Osteoblast (primary cell): ENCODE data around the gene EVA1C. TPM values are rescaled to one million over a fixed set of nuclear protein-coding genes. Genes with fewer than 3 reads are reported as not detected.

Source experiments
- DNase-seq: peaks from one replicate; pipeline ENCODE4 v3.0.0; 2011; ENCODE audit warnings: low spot score, mixed read lengths; ENCODE audit not compliant: insufficient read length; ENCODE audit errors: missing footprints
- H2AFZ ChIP-seq: 2 replicates; pipeline ENCODE4 v1.6.0; 2011; ENCODE audit warnings: mild to moderate bottlenecking, low read length
- H3K27ac ChIP-seq: 2 replicates; pipeline ENCODE4 v1.5.1; 2011; ENCODE audit warnings: mild to moderate bottlenecking, low read depth, low read length, moderate library complexity
- H3K27me3 ChIP-seq: 2 replicates; pipeline ENCODE4 v1.6.0; 2012; ENCODE audit warnings: mild to moderate bottlenecking, control low read depth, inconsistent platforms, low read length, moderate library complexity; ENCODE audit not compliant: insufficient read depth
- H3K36me3 ChIP-seq: 2 replicates; pipeline ENCODE4 v1.5.1; 2011; ENCODE audit warnings: mild to moderate bottlenecking, low read length, control low read depth, moderate library complexity; ENCODE audit not compliant: insufficient read depth
- H3K4me1 ChIP-seq: 2 replicates; pipeline ENCODE4 v1.5.1; 2011; ENCODE audit warnings: mild to moderate bottlenecking, low read length, control low read depth, moderate library complexity; ENCODE audit not compliant: insufficient read depth
- H3K4me2 ChIP-seq: 2 replicates; pipeline ENCODE4 v1.6.0; 2011; ENCODE audit warnings: mild to moderate bottlenecking, low read length; ENCODE audit not compliant: insufficient read depth
- H3K4me3 ChIP-seq: fragments of 200-600 bp; sonication (generic); 3 replicates; pipeline ENCODE4 v1.5.1; 2012; ENCODE audit warnings: mild to moderate bottlenecking, low read length, inconsistent platforms; ENCODE audit not compliant: insufficient read depth
- H3K79me2 ChIP-seq: 2 replicates; pipeline ENCODE4 v1.6.0; 2012; ENCODE audit warnings: mild to moderate bottlenecking, low read length, control low read depth, inconsistent platforms; ENCODE audit not compliant: insufficient read depth
- H3K9me3 ChIP-seq: 2 replicates; pipeline ENCODE4 v1.5.1; 2011; ENCODE audit warnings: low read depth, low read length, control low read depth
- H4K20me1 ChIP-seq: 2 replicates; pipeline ENCODE4 v1.6.0; 2012; ENCODE audit warnings: mild to moderate bottlenecking, low read length, control low read depth; ENCODE audit not compliant: insufficient read depth
- total RNA-seq: library from RNA; depleted of rRNA; stranded (reverse); fragments of >200 nt; gene quantifications from 2 replicates; pipeline ENCODE4 v1.2.3, GENCODE V29; 2012
- TF ChIP-seq, protein P1 (sequence below): IDR thresholded peaks from 2 replicates; pipeline ENCODE4 v1.5.1; 2011; ENCODE audit warnings: mild to moderate bottlenecking, low read depth, low read length, moderate library complexity; ENCODE audit errors: extremely low read depth

Gene EVA1C
- total RNA-seq, 1 donor: 8.0 TPM

DNA sequence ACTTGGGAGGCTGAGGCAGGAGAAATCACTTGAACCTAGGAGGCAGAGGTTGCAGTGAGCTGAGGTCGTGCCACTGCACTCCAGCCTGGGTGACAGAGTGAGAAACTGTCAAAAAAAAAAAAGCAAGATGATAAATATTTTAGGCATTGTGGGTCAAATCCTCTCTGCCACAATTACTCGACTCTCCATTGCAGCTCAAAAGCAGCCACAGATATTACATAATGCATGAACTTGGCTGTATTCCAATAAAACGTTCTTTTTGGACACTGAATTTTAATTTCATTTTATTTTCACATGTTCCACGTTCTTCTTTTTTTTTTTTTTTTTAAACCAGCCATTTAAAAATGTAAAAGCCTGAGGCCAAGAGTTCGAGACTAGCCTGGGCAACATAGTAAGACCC lies 103.4 kb downstream of the EVA1C start:
- Histone ChIP-seq H2AFZ (no peak overlapping the region), H3K27me3 (no peaks in the 10 kb centered on the region), H3K9me3 (no peaks in the 10 kb centered on the region), H3K79me2 (no peaks in the 10 kb centered on the region), H3K4me3 (no peak overlapping the region), H3K4me2 (no peak overlapping the region), H4K20me1 (no peaks in the 10 kb centered on the region), H3K4me1 (peaks cover 15% of the 10 kb centered on the region), H3K36me3 (peaks cover 9% of the 10 kb centered on the region), H3K27ac (peak overlapping the region; percentile 99)
- DNase-seq: no peak
- TF ChIP-seq, protein P1, sequence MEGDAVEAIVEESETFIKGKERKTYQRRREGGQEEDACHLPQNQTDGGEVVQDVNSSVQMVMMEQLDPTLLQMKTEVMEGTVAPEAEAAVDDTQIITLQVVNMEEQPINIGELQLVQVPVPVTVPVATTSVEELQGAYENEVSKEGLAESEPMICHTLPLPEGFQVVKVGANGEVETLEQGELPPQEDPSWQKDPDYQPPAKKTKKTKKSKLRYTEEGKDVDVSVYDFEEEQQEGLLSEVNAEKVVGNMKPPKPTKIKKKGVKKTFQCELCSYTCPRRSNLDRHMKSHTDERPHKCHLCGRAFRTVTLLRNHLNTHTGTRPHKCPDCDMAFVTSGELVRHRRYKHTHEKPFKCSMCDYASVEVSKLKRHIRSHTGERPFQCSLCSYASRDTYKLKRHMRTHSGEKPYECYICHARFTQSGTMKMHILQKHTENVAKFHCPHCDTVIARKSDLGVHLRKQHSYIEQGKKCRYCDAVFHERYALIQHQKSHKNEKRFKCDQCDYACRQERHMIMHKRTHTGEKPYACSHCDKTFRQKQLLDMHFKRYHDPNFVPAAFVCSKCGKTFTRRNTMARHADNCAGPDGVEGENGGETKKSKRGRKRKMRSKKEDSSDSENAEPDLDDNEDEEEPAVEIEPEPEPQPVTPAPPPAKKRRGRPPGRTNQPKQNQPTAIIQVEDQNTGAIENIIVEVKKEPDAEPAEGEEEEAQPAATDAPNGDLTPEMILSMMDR: no peak

DNA sequence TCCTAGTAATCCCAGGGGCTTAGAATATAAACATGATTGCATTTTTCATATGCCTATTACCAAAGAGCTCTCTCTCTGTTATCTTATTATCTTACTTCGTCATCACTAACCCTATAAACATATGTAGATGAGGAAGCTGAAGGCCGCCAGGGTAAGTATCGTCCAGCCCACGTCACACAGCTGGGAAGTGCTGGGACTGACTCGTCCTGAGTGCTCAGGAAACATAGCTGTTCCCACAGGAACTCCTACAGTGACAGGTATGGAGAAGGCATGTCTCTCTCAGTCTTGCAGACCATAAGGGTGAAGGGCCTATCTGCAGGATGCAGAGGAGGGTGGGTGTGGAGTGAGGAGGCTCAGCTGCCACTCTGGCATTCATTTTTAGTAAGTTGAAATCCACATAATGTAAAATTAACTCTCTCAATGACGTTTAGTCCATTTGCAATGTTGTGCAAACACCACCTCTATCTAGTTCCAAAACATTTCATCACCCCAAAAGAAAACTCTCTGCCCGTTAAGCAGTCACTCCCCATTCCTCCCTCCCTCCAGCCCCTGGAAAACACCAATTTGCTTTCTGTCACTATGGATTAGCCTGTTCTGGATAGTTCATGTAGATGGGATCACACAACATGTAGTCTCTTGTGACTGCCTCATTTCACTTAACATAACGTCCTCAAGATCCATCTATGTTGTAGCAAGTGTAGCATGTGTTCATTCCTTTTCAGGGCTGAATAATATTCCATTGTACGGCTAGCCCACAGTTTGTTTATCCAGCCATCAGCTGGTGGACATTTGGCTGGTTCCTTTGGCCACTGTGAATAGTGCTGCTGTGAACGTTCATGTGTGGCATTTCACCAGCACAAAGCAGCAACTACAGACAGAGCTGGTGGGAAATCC lies 104.5 kb downstream of the EVA1C start:
- TF ChIP-seq, protein P1: no peak
- H3K4me2 ChIP-seq: peak overlapping the region; percentile 63
- no peak overlapping the region for H2AFZ ChIP-seq
- H3K9me3 ChIP-seq: no peaks in the 10 kb centered on the region
- no peaks in the 10 kb centered on the region for H4K20me1 ChIP-seq
- H3K36me3 ChIP-seq: peaks cover 8% of the 10 kb centered on the region
- no peaks in the 10 kb centered on the region for H3K79me2 ChIP-seq
- DNase-seq: peak; percentile 90
- H3K4me1 ChIP-seq: peaks cover 25% of the 10 kb centered on the region
- no peaks in the 10 kb centered on the region for H3K27me3 ChIP-seq
- H3K27ac ChIP-seq: peak overlapping the region; percentile 99
- no peak overlapping the region for H3K4me3 ChIP-seq

DNA sequence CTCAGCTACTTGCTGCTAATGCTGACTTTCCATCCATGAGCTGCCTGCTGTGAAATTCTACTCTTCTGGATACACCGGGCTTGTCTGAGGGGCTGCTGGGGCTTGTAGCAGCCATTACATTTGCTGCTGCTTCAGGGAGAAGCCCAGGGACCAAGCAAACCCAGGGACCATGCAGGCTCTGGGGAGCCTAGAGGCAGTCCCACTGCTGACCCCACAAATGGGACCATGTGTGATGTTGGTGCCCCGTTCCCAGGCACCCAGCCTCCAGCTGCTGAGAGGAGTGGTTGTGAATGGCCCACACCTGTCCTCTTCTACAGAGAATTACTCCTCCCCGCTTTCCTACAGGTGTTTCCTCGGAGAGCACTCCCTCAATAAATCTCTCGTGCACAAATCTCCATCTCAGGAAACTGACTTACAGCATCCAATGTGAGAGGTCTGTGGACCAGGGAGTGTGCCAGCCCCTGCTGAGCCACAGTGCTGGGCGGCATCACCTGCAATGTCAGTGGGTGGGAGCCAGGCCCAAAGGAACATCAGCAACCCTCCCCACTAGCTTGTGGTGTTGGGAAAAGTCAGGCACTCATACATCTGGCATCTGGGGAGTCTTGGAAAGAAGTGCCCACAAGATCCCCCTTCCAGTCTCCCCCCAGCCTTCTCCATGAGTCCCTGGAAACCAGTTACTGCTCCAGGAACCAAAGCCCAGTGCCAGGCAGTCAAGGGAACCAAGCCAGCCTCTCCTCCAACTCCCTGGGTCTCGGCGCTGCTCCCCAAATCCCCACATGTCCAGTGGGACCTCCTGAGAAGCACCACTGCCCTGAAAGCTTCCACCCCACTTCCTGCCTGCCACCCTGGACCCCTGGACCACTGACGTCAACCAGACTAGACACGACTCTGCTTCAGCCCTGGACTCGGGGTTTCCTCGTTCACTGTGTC lies 107.7 kb downstream of the EVA1C start:
- no peaks in the 10 kb centered on the region for H4K20me1 ChIP-seq
- H3K27me3 ChIP-seq: no peaks in the 10 kb centered on the region
- no peaks in the 10 kb centered on the region for H3K79me2 ChIP-seq
- H3K9me3 ChIP-seq: no peaks in the 10 kb centered on the region
- H3K4me1 ChIP-seq: peaks cover 46% of the 10 kb centered on the region
- H3K4me3 ChIP-seq: no peak overlapping the region
- no peak overlapping the region for H2AFZ ChIP-seq
- no peak for DNase-seq
- H3K36me3 ChIP-seq: peaks cover under 1% of the 10 kb centered on the region
- no peak overlapping the region for H3K4me2 ChIP-seq
- TF ChIP-seq, protein P1: no peak
- peak overlapping the region; percentile 98 for H3K27ac ChIP-seq
